RWPE1 (cell line): ENCODE data around the gene LAIR2.
"Not testable (repeated sequence)": the region's sequence is repeated elsewhere in the genome, so short reads cannot be mapped to it uniquely, and the experiment has no call there.

ENCODE experiments used
- CTCF ChIA-PET: fragments of 350-600 bp; sonication (Branson Sonifier 250); formaldehyde crosslinking; extraction: SDS; loops from one replicate; lab custom pipeline; 2021; lab: Yijun Ruan, JAX
- POLR2A ChIA-PET: fragments of 400-600 bp; formaldehyde crosslinking; extraction: SDS; loops from one replicate; lab custom pipeline; 2020; ENCODE audit warnings: antibody characterized with exemption; ENCODE audit not compliant: low non-redundant PET; lab: Yijun Ruan, JAX
- DNase-seq: peaks from one replicate; pipeline ENCODE4 v3.0.0; 2012; ENCODE audit warnings: low spot score
- H3K27ac ChIP-seq: fragments of 450-650 bp; 2 replicates; pipeline ENCODE4 v1.5.1; 2017
- TF ChIP-seq, protein P1 (sequence below): fragments of 450-650 bp; conservative IDR thresholded peaks from 2 replicates; pipeline ENCODE4 v1.5.1; 2017; ENCODE audit warnings: low read depth, mild to moderate bottlenecking

Gene LAIR2

DNA sequence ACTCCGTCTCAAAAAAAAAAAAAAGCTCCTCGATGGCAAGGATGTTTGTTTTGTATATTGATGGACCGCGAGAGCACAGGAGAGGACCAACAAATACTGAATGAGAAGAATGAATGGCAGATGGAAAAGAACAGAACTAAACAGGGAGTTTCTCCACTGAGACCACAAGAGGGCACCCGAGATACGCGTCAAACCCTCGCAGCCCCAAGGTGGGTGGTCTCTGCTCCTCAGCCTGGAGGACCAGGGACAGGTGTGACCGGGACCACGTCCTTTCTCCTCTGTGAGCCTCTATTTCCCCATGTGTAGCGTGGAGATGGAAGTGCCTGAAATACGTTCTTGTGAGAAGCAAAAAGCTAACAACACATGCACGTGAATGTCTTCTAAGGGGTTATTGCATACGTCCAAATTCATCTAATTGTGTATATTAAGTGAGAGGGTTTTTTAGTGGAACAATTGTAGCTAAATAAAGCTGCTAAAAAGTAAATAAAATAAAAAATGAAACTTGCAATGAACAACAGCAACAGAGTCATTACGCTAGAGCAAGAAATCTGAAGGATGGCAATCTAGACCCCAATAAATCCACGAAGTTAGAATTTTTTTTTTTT, 21.2 kb upstream of the LAIR2 start:
- CTCF ChIA-PET, result interaction anchor here (0.7 to 1.7 kb wide), 7 partner anchors 8 to 610 kb away, joined by 3 to 5 read pairs (median 3); partner anchors contain the start of gene CDC42EP5
- DNase-seq, result peak; percentile 42
- POLR2A ChIA-PET, result no interaction called here
- no peak overlapping the region for H3K27ac ChIP-seq
- TF ChIP-seq, protein P1, sequence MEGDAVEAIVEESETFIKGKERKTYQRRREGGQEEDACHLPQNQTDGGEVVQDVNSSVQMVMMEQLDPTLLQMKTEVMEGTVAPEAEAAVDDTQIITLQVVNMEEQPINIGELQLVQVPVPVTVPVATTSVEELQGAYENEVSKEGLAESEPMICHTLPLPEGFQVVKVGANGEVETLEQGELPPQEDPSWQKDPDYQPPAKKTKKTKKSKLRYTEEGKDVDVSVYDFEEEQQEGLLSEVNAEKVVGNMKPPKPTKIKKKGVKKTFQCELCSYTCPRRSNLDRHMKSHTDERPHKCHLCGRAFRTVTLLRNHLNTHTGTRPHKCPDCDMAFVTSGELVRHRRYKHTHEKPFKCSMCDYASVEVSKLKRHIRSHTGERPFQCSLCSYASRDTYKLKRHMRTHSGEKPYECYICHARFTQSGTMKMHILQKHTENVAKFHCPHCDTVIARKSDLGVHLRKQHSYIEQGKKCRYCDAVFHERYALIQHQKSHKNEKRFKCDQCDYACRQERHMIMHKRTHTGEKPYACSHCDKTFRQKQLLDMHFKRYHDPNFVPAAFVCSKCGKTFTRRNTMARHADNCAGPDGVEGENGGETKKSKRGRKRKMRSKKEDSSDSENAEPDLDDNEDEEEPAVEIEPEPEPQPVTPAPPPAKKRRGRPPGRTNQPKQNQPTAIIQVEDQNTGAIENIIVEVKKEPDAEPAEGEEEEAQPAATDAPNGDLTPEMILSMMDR, result peak; percentile 80

DNA sequence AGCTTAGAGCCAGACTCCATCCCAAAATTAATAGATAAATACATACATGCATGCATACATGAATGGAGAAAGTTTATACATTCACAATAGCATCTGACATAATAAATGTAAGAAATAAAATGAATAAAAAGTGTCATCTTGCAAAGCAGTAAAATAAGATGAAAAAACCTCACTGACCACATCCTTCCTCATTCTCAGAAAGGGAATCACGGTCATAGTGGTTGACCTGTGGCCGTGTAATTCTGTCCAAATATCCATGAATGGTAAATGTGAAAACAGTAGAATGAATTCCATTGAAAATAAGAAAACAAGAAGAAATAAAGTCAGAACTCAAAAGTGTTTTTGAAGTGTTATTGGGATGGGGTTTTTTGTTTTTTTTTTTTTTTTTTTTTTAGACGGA, 19.7 kb upstream of the LAIR2 start:
- CTCF ChIA-PET, result no interaction called here
- DNase-seq, result no peak
- TF ChIP-seq, protein P1, result no peak
- no peak overlapping the region for H3K27ac ChIP-seq
- POLR2A ChIA-PET, result no interaction called here

DNA sequence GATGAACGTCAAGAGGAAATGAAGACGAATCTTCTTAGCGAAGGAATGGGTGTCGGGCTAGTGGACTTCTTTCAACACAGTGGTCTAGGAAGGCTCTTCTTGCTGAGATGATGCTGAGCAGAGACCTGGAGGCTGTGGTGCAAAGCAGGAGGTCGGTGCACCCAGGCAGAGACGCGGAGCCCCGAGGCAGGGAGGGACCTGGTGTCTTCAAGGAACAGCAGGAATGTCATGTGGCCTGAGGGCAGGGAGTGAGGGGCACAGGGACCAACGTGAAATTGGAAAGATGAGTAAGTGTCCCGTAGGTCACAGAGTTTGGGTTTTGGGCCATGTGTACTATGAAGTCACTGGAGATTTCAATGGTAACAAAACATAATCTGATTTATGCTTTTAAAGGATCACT, 18.2 kb upstream of the LAIR2 start:
- POLR2A ChIA-PET, result no interaction called here
- CTCF ChIA-PET, result no interaction called here
- no peak overlapping the region for H3K27ac ChIP-seq
- TF ChIP-seq, protein P1, result no peak
- DNase-seq, result no peak

DNA sequence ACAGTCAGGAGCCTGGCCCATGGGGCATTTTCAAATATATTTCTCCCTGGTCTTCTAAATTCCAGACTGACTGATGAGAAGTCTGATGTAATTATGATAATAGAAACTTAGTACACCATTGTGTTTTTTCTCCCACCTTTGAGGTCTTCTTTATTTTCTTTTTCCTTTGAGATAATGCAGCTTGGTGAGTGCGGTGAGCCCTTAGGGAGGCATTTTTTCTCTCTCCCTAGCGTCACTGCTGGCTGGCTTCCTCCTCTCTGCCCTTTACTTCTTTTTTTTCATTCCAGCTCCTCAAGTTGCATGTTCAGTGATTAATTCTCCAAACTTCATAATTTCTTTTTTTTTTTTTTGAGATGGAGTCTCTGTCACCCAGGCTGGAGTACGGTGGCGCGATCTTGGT, 16.8 kb upstream of the LAIR2 start:
- DNase-seq, result no peak
- ChIA-PET POLR2A (no interaction called here), CTCF (interaction anchor here (0.9 kb wide), 1 partner anchor 188 kb away, joined by 5 read pairs; no protein-coding TSS in a partner anchor)
- no peak overlapping the region for H3K27ac ChIP-seq
- TF ChIP-seq, protein P1, result no peak

DNA sequence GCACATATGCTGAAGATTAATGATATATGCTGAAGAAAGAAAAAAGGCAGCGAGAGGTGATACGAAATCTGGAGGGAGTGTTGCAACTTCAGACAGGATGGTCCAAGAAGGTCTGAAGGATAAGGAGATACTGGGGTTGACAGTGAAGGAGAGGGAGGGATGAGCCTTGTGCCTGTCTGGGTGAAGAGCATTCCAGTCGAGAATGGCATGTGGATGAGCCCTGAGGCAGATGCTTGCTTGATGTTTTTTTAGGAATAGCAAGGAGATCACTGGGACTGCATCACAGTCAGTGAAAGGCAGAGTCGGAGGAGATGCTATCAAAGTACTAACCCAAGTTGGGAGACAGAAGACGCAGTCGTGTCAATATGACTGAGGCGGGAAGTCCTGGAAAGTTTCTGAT, 13.3 kb upstream of the LAIR2 start:
- TF ChIP-seq, protein P1, result no peak
- no peak overlapping the region for H3K27ac ChIP-seq
- ChIA-PET POLR2A (no interaction called here), CTCF (no interaction called here)
- no peak for DNase-seq

DNA sequence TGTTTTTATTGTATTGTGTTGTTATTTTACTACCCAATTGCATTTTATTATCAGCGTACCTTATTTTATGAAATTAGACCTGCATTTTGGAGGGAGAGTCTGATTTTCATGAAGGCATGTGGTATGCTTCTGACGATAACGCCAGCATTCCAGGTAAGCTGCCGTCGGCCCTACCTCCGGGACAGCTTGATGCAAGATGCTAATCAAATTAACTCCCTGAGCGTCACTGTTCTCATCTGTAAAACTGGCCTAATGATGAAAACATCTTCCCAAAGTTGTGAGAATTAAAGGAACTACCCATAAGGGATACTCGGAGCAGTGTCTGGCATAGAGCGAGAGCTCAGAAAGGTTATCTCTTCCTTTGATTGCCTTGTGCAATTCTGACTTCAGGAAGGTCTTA, 12.9 kb upstream of the LAIR2 start:
- TF ChIP-seq, protein P1, result no peak
- ChIA-PET CTCF (no interaction called here), POLR2A (no interaction called here)
- no peak overlapping the region for H3K27ac ChIP-seq
- no peak for DNase-seq

DNA sequence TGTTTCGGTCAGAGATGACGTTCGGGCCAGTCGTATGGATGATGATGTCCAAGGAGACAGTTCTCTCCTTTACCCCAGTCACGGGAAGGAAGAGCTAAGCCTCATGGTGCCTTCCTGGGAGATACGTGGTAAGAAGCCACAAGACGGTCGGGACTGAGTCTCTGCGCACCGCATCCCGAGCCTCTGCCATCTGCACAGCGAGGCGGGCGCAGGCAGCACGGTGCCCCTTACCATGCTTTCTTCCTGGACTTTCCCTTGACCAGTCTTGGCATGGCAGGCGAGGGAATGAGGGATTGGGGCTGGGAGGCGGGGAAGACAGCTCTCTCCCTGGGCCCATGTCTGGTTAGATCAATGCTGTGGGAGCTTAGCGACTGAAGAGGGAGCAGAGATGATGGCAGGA, 10.1 kb upstream of the LAIR2 start:
- no peak for DNase-seq
- H3K27ac ChIP-seq, result no peak overlapping the region
- TF ChIP-seq, protein P1, result no peak
- CTCF ChIA-PET, result no interaction called here
- POLR2A ChIA-PET, result no interaction called here

DNA sequence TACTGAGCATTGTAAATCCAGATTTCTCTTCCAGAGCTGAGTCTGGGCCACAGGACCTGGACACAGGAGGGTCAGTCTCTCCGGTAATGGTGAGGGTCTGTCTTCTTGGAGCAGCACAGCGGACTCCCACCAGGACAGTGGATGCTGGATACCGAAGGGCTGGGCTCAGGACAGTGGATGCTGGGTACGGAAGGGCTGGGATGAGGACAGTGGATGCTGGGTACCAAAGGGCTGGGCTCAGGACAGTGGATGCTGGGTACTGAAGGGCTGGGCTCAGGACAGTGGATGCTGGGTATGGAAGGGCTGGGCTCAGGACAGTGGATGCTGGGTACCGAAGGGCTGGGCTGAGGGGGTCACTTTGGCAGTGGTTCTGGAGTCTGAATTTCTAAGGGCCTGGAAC, 9.6 kb upstream of the LAIR2 start:
- H3K27ac ChIP-seq, DNase-seq, POLR2A ChIA-PET: not testable (repeated sequence)
- CTCF ChIA-PET, result interaction anchor here (1.1 kb wide), 1 partner anchor 12 kb away, joined by 3 read pairs; no protein-coding TSS in a partner anchor
